ENCODE results near the gene CREBBP. TPM values are rescaled to one million over a fixed set of nuclear protein-coding genes. Genes with fewer than 3 reads are reported as not detected.

Gene CREBBP
- total RNA-seq, 1 donor from 2014 or later, result 84.7 TPM

- TF ChIP-seq CTCF (conservative IDR thresholded peaks at IDR 0.05), result no peak
- peaks cover 58% of the 10 kb centered on the region for H3K4me1 Mint-ChIP-seq
- H3K27ac Mint-ChIP-seq (ENCODE audit: unreplicated experiment), result no peak overlapping the region
- no peaks in the 10 kb centered on the region for H3K36me3 Mint-ChIP-seq (ENCODE audit: low read depth)
- H3K4me3 Mint-ChIP-seq, result no peak overlapping the region
- no peak for DNase-seq (ENCODE audit: low read depth, low spot score)
- no peaks in the 10 kb centered on the region for H3K27me3 Mint-ChIP-seq (ENCODE audit: low read depth)
- H3K9me3 Mint-ChIP-seq, result no peaks in the 10 kb centered on the region
These were observed 15.3 kb downstream of the CREBBP start for GRCh38 chr16:3865241-3865640.

- H3K4me3 Mint-ChIP-seq, result no peak overlapping the region
These were observed 16.0 kb downstream of the CREBBP start for GRCh38 chr16:3864562-3864961.

GRCh38 chr16:3863587-3863986, 16.9 kb downstream of the CREBBP start:
- no peak for TF ChIP-seq CTCF (conservative IDR thresholded peaks at IDR 0.05)
- no peak for DNase-seq (ENCODE audit: low read depth, low spot score)
- H3K36me3 Mint-ChIP-seq (ENCODE audit: low read depth), result no peaks in the 10 kb centered on the region
- no peaks in the 10 kb centered on the region for H3K27me3 Mint-ChIP-seq (ENCODE audit: low read depth)
- H3K4me1 Mint-ChIP-seq, result peaks cover 50% of the 10 kb centered on the region
- no peak overlapping the region for H3K4me3 Mint-ChIP-seq
- no peaks in the 10 kb centered on the region for H3K9me3 Mint-ChIP-seq
- no peak overlapping the region for H3K27ac Mint-ChIP-seq (ENCODE audit: unreplicated experiment)

More at GRCh38 chr16:3864562-3864961, 16.0 kb downstream of the CREBBP start:
- H3K27me3 Mint-ChIP-seq (ENCODE audit: low read depth), result no peaks in the 10 kb centered on the region
- peaks cover 55% of the 10 kb centered on the region for H3K4me1 Mint-ChIP-seq
- no peaks in the 10 kb centered on the region for H3K9me3 Mint-ChIP-seq
- H3K27ac Mint-ChIP-seq (ENCODE audit: unreplicated experiment), result no peak overlapping the region
- no peak for TF ChIP-seq CTCF (conservative IDR thresholded peaks at IDR 0.05)
- DNase-seq (ENCODE audit: low read depth, low spot score), result no peak
- H3K36me3 Mint-ChIP-seq (ENCODE audit: low read depth), result no peaks in the 10 kb centered on the region

GRCh38 chr16:3861808-3862451, 18.6 kb downstream of the CREBBP start:
- H3K4me1 Mint-ChIP-seq, result peaks cover 59% of the 10 kb centered on the region
- no peak for TF ChIP-seq CTCF (conservative IDR thresholded peaks at IDR 0.05)
- DNase-seq (ENCODE audit: low read depth, low spot score), result no peak
- H3K27me3 Mint-ChIP-seq (ENCODE audit: low read depth), result no peaks in the 10 kb centered on the region
- peak overlapping the region; percentile 2 for H3K27ac Mint-ChIP-seq (ENCODE audit: unreplicated experiment)
- H3K9me3 Mint-ChIP-seq, result no peaks in the 10 kb centered on the region
- no peak overlapping the region for H3K4me3 Mint-ChIP-seq
- H3K36me3 Mint-ChIP-seq (ENCODE audit: low read depth), result no peaks in the 10 kb centered on the region

- H3K4me3 Mint-ChIP-seq, result no peak overlapping the region
- H3K4me1 Mint-ChIP-seq, result peaks cover 51% of the 10 kb centered on the region
- H3K9me3 Mint-ChIP-seq, result no peaks in the 10 kb centered on the region
- H3K27ac Mint-ChIP-seq (ENCODE audit: unreplicated experiment), result no peak overlapping the region
- no peak for TF ChIP-seq CTCF (conservative IDR thresholded peaks at IDR 0.05)
- no peak for DNase-seq (ENCODE audit: low read depth, low spot score)
- no peaks in the 10 kb centered on the region for H3K27me3 Mint-ChIP-seq (ENCODE audit: low read depth)
- no peaks in the 10 kb centered on the region for H3K36me3 Mint-ChIP-seq (ENCODE audit: low read depth)
These were observed 20.6 kb downstream of the CREBBP start for GRCh38 chr16:3859889-3860288.

Data from neural crest cell (in vitro differentiated cells).